ENCODE measurements around the gene WDR45B.

The WDR45B gene

GRCh38 chr17:82629748-82630147 lies 18.5 kb downstream of the WDR45B start:
- no peak for DNase-seq (ENCODE audit: low spot score)

DNA sequence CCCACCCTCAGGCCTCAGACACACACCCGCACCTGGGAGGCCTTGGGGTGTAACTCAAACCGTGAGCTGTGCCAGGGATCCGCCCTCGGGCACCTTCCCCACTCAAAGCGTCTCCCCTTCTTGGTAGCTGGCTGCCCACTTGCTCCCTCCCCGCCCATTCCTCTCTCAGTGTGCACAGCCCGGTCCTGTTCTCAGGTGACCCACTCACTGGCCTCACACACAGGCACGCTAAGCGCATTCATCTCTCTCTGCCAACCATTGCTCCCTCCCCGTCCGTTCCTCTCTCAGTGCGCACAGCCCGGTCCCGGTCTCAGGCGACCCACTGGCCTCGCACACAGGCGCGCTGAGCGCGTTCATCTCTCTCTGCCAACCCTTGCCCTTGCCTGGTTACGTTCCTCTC lies 20.8 kb downstream of the WDR45B start:
- DNase-seq (ENCODE audit: low spot score) = no peak

DNA sequence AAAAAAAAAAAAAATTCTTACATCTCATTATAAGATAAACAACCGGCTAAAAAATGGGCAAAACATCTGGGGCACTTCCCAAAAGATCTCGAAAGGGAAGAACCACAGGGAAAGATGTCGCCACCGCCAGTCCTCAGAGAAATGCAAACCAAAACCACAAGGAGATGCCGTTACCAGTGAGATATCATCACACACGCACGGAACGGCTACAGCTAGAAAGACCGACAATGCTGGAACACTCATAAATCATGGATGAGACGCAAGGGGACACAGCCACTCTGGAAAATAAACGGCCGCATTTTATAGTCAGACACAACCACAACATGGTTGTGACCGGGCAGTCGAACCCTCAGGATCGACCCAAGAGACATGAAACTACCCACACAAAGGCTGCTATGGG lies 24.5 kb downstream of the WDR45B start:
- DNase-seq (ENCODE audit: low spot score) = no peak

DNA sequence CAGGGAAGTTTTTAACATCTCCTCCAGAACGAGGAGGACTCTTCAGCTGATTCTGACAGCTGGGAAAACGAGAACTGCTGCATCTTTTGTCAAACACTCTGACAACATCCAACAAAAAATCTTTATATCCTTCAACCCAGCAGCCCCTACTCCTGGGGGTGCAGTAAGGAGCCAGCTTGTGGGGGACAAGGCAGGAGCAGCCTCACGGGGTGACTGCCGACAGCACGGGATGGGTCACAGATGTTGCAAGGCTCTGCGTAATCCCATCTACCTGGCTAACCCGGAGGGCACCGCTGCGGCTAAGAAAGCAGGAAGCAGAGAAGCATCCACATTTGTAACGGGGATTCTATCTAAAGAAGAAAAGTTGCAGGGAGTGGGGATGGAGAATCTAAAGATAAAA lies 28.6 kb downstream of the WDR45B start:
- no peak for DNase-seq (ENCODE audit: low spot score)

GRCh38 chr17:82619211-82619610 lies 29.0 kb downstream of the WDR45B start:
- DNase-seq (ENCODE audit: low spot score) = no peak

GRCh38 chr17:82616021-82616711 lies 32.1 kb downstream of the WDR45B start:
- no peak for DNase-seq (ENCODE audit: low spot score)

GRCh38 chr17:82615084-82616020 lies 32.9 kb downstream of the WDR45B start:
- DNase-seq (ENCODE audit: low spot score) = no peak

- no peak for DNase-seq (ENCODE audit: low spot score)
Measured at GRCh38 chr17:82614095-82614631, 34.1 kb downstream of the WDR45B start.

- no peak for DNase-seq (ENCODE audit: low spot score)
Measured at GRCh38 chr17:82613283-82614094, 34.8 kb downstream of the WDR45B start.

GRCh38 chr17:82611140-82612058 lies 36.8 kb downstream of the WDR45B start:
- DNase-seq (ENCODE audit: low spot score) = peak; percentile 33

- no peak for DNase-seq (ENCODE audit: low spot score)
Measured at GRCh38 chr17:82609655-82610054, 38.6 kb downstream of the WDR45B start.

- no peak for DNase-seq (ENCODE audit: low spot score)
Measured at GRCh38 chr17:82608816-82609215, 39.4 kb downstream of the WDR45B start.

- DNase-seq (ENCODE audit: low spot score) = no peak
Measured at GRCh38 chr17:82605939-82606600, 42.2 kb downstream of the WDR45B start.

DNA sequence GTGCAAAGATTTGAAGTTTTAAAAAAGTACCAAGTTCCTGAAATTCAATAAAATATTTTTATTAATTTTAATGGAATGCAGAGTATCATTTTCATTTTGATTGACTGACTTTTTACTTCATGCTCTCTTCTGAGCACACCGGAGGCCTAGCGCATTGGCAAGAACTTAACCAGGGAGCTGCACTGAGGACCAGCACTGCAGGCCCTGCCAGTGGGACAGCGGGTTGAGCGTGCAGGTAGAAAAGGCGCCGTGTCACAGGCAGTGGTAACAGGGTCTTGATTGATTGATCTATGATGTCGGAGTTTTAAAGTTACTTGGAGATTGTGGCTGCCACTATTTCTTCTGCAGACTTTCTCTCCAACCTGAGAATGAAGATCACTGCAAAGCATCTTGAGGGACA lies 43.7 kb downstream of the WDR45B start:
- no peak for DNase-seq (ENCODE audit: low spot score)

DNA sequence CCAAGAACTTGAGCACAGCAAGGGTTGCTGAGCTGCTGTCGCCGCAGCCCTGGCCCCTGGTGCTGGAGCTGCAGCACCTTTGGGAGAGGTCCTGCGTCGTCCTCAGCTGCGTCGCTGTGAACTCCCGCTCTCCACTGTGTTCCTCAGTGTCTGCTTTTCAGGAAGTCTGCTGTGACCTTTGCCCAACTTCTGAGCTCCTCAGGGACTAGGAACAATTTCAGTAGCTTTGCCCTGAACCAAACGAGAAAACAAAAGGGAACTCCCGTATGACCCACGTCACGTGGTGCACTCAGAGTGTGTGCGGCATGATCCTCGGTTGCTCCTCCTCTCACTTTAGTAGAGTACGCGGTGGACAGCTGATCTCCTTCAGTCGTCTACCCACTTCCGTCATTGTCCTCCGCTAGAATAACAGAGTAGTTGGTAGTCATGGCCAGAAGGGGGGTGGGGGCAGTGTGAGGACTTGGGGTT lies 44.2 kb downstream of the WDR45B start:
- no peak for DNase-seq (ENCODE audit: low spot score)

GRCh38 chr17:82602986-82603710 lies 45.1 kb downstream of the WDR45B start:
- DNase-seq (ENCODE audit: low spot score) = no peak

- DNase-seq (ENCODE audit: low spot score) = no peak
Measured at GRCh38 chr17:82602487-82602886, 45.8 kb downstream of the WDR45B start.

GRCh38 chr17:82601447-82602000 lies 46.7 kb downstream of the WDR45B start:
- no peak for DNase-seq (ENCODE audit: low spot score)

DNA sequence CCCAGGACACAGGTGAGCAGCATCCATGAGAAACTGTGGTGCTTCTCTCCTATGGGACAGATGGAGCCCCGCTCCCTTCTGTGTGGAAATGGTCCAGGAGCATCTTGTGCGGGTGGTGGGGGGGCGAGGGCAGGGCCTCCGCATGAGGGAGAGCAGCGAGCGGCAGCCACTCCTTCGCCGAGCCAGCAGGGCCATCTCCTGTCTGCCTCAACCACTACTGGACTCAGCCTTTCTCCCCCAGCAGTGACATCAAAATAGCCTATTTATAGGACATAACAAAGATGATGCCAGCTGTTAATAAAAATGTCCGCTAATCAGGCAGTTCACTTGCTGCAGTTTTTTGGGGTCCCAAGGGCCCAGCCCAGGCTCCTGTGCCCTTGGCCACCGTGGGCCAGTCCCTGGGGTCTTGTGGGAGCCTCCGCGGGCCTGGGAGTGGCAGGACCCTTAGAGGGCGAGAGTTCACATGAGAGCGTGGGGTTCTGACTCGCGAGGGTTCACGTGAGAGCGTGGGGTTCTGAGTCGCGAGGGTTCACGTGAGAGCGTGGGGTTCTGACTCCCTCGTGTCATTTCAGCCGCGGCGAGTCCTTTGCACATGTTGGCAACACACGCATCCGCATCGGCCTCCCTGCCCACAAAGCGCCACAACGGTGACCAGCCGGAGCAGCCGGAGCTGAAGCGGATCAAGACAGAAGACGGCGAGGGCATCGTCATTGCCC lies 47.4 kb downstream of the WDR45B start:
- no peak for DNase-seq (ENCODE audit: low spot score)

All from AG08395 (cell line).